ENCODE measurements around the gene ST7.
"Not testable (repeated sequence)": the region's sequence is repeated elsewhere in the genome, so short reads cannot be mapped to it uniquely, and the experiment has no call there.

DNA sequence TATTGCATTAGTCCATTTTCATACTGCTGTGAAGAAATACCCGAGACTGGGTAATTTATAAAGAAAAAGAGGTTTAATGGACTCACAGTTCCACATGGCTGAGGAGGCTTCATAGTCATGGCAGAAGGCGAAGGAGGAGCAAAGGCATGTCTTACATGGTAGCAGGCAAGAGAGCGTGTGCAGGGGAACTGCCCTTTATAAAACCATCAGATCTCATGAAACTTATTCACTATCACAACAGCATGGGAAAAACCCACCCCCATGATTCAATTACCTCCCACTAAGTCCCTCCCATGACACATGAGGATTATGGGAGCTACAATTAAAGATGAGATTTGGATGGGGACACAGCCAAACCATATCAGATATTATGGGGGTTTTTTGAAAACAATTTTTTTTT lies 21.7 kb downstream of the ST7 start:
- not testable (repeated sequence) for TF ChIP-seq REST (IDR thresholded peaks at IDR 0.05; ENCODE audit: borderline replicate concordance)
- TF ChIP-seq, protein P1, sequence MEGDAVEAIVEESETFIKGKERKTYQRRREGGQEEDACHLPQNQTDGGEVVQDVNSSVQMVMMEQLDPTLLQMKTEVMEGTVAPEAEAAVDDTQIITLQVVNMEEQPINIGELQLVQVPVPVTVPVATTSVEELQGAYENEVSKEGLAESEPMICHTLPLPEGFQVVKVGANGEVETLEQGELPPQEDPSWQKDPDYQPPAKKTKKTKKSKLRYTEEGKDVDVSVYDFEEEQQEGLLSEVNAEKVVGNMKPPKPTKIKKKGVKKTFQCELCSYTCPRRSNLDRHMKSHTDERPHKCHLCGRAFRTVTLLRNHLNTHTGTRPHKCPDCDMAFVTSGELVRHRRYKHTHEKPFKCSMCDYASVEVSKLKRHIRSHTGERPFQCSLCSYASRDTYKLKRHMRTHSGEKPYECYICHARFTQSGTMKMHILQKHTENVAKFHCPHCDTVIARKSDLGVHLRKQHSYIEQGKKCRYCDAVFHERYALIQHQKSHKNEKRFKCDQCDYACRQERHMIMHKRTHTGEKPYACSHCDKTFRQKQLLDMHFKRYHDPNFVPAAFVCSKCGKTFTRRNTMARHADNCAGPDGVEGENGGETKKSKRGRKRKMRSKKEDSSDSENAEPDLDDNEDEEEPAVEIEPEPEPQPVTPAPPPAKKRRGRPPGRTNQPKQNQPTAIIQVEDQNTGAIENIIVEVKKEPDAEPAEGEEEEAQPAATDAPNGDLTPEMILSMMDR (IDR thresholded peaks at IDR 0.05; ENCODE audit: poor library complexity, severe bottlenecking), result not testable (repeated sequence)
